Spleen (tissue), 11 donors: Measurements from ENCODE around the gene PDGFA. TPM values are rescaled to one million over a fixed set of nuclear protein-coding genes. Genes with fewer than 3 reads are reported as not detected.

Experiments
- DNase-seq: peaks from one replicate; pipeline ENCODE4 v3.0.0-alpha.2; 2020
- H3K27ac ChIP-seq, 8 donors: fragments of 200-600 bp; sonication (generic) in 7 of 8; 1 replicate in 4 of 8; 2 replicates in 4 of 8; pipeline versions ENCODE4 v1.5.0 to v1.8.0; 2016 to 2021; ENCODE audit warnings: inconsistent platforms in 4 of 8, mild to moderate bottlenecking in 4 of 8, moderate library complexity in 1 of 8
- H3K27me3 ChIP-seq, 7 donors: fragments of 200-600 bp; sonication (generic) in 6 of 7; replicated peaks in 1 of 7; 1 replicate in 4 of 7; 2 replicates in 3 of 7; pipeline versions ENCODE4 v1.5.0 to v1.8.0; 2016 to 2021; ENCODE audit warnings: inconsistent platforms in 3 of 7, mild to moderate bottlenecking in 1 of 7
- H3K36me3 ChIP-seq, 6 donors: fragments of 200-600 bp; sonication (generic) in 5 of 6; 1 replicate in 4 of 6; 2 replicates in 2 of 6; pipeline versions ENCODE4 v1.5.0 to v1.8.0; 2016 to 2021; ENCODE audit warnings: inconsistent platforms in 2 of 6
- H3K4me1 ChIP-seq, 6 donors: fragments of 200-600 bp; sonication (generic) in 5 of 6; 1 replicate in 3 of 6; 2 replicates in 3 of 6; pipeline versions ENCODE4 v1.5.0 to v1.8.0; 2016 to 2021; ENCODE audit warnings: inconsistent platforms in 3 of 6
- H3K4me3 ChIP-seq, 8 donors: fragments of 200-600 bp; sonication (generic) in 7 of 8; 1 replicate in 4 of 8; 2 replicates in 4 of 8; pipeline versions ENCODE4 v1.5.0 to v1.8.0; 2016 to 2021; ENCODE audit warnings: inconsistent platforms in 4 of 8, mild to moderate bottlenecking in 4 of 8, moderate library complexity in 2 of 8
- H3K9me3 ChIP-seq, 8 donors: fragments of 200-600 bp; sonication (generic) in 7 of 8; 1 replicate in 4 of 8; 2 replicates in 4 of 8; pipeline versions ENCODE4 v1.5.0 to v1.8.0; 2016 to 2021; ENCODE audit warnings: inconsistent platforms in 4 of 8
- POLR2A ChIP-seq, 3 donors: fragments of 450-650 bp; IDR thresholded peaks; one replicate each; pipeline ENCODE4 v1.5.1; 2017; ENCODE audit warnings: antibody characterized with exemption in 3 of 3, mild to moderate bottlenecking in 1 of 3
- POLR2AphosphoS5 ChIP-seq, 3 donors: sonication (generic); formaldehyde crosslinking; IDR thresholded peaks; one replicate each; pipeline ENCODE4 v1.5.1; 2017; ENCODE audit warnings: antibody characterized with exemption in 3 of 3
- WGBS, 5 donors: extraction: QIAGEN DNeasy Blood & Tissue Kit in 3 of 5; methylation state at CpG; one replicate each; pipeline versions ENCODE4 v1.1.5 to v1.1.7; 2013 to 2018; 5-methylcytosine and 5-hydroxymethylcytosine counted together
- intact Hi-C: fragments of 100-400 bp; cut with DNase I; formaldehyde crosslinking; loops from one replicate; pipeline ENCODE4 v1.15.0; 2023; ENCODE audit warnings: low total_unique reads
- polyA plus RNA-seq, 3 donors: library from polyadenylated mRNA; stranded (reverse); fragments of 200-250 nt; gene quantifications; one replicate each; pipeline ENCODE4 v1.2.1, GENCODE V29; 2013
- total RNA-seq, 7 donors: library from RNA; depleted of rRNA in 3 of 7; stranded (reverse); fragments of >200 nt in 3 of 7; fragmentation: NEBNext Ultra II Directional in 4 of 7; extraction: Animal tissue kit (Norgen Biotek cat#: 25700) in 4 of 7; gene quantifications; one replicate each; pipeline versions ENCODE4 v1.1.0 to v1.2.1, GENCODE V29; 2016 to 2021
- TF ChIP-seq, protein P1 (sequence below), 11 experiments: fragments of 200-600 bp in 7 of 11; fragments of 450-650 bp in 4 of 11; sonication (generic) in 4 of 11; IDR thresholded peaks in 8 of 11; conservative IDR thresholded peaks in 3 of 11; 1 replicate in 7 of 11; 2 replicates in 4 of 11; pipeline versions ENCODE4 v1.4.0 to v1.8.0; 2016 to 2021; ENCODE audit warnings: antibody characterized with exemption in 11 of 11, inconsistent platforms in 4 of 11, mild to moderate bottlenecking in 1 of 11
- donor health status: healthy with polysubstance abuse.
- donor health status: DM: no; HTN: no; CAD: no; lungs with moderate emphysema.
- donor health status: DM: no; HTN: no; CAD: no.
- donor health status: Bipolar disorder and iron deficiency.
- donor health status: healthy.
- donor health status: DM: no; HTN: no; CAD: no.
- donor health status: DM: yes; HTN: yes; CAD: no.

PDGFA gene
- total and polyA plus RNA-seq, 10 donors = 6.1 to 49.5 (median 19.9) TPM

GRCh38 chr7:460374-461116 lies 59.1 kb downstream of the PDGFA start:
- 51 to 62% (median 61%) methylated on average over 25 to 26 of the region's 26 CpGs for WGBS, 5 donors
- peak overlapping the region in 7 of 8 donors; percentile 34 to 78 (median 69) for H3K27ac ChIP-seq
- no peak overlapping the region for H3K4me3 ChIP-seq
- H3K27me3 ChIP-seq = peaks cover 0 to 3% (median 0%) of the 10 kb centered on the region in 7 donors
- peak; percentile 75 for DNase-seq
- H3K36me3 ChIP-seq = no peaks in the 10 kb centered on the region
- peaks cover 17 to 62% (median 32%) of the 10 kb centered on the region in 6 donors for H3K4me1 ChIP-seq
- H3K9me3 ChIP-seq = no peaks in the 10 kb centered on the region
- intact Hi-C loops = no loop called here
- no peak for TF ChIP-seq POLR2A (IDR thresholded peaks at IDR 0.05)
- TF ChIP-seq POLR2AphosphoS5 (IDR thresholded peaks at IDR 0.05) = peak in 1 of 3 donors; percentile 49

DNA sequence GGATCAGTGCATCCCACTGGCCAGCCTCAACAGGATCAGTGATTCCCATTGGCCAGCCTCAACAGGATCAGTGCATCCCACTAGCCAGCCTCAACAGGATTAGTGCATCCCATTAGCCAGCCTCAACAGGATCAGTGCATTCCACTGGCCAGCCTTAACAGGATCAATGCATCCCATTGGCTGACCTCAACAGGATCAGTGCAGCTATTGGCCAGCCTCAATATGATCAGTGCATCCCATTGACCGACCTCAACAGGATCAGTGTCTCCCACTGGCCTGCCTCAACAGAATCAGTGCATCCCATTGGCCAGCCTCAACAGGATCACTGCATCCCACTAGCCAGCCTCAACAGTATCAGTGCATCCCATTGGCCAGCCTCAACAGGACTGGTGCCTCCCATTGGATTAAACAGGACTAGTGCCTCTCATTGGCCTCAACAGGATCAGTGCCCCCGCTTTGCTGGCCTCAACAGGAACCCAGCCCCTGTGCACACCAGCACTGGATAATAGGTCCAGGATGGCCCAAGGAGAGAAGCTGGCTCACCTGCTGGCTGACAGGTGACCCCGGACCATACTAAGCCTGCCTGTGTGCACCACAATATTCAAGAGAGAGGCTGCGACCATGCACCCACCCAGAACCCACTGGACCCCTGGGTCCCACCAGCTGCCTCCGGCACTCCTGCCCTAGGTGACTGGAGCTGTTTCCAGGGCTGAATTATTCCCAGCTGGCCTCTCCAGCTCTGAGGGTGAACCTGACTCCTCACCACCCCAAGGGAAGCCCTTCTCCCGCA lies 59.9 kb downstream of the PDGFA start:
- H3K27ac ChIP-seq = peak overlapping the region in 7 of 8 donors; percentile 23 to 78 (median 69)
- intact Hi-C loops = no loop called here

DNA sequence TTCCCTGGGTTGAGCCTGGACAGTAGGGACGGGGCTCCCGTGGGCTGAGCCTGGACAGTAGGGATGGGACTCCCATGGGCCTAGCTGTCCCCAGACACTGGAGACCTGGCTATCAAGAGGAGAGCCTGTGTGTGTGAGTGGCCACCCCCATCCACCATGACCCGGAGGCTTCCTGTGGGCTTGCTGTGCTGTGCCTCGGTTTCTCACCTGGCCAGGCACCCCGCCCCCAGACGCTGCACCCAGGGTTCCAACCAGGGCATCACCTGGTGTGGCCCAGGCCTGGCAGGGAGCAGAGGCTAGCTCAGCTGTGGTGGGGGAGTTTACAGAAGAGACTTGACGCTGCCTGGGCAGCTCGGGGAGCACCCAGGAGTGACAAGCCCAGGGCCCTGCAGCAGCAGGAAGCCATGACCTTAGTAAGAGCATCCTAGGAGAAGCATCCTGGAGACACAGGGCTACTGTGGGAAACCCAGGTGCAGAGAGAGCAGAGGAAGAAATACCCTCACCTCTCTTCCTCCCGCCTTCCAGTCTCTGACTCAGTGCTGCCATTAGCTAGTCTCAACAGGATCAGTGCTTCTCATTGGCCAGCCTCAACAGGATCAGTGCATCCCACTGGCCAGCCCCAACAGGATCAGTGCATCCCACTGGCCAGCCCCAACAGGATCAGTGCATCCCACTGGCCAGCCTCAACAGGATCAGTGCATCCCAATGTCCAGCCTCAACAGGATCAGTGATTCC lies 61.0 kb downstream of the PDGFA start:
- TF ChIP-seq, protein P1, sequence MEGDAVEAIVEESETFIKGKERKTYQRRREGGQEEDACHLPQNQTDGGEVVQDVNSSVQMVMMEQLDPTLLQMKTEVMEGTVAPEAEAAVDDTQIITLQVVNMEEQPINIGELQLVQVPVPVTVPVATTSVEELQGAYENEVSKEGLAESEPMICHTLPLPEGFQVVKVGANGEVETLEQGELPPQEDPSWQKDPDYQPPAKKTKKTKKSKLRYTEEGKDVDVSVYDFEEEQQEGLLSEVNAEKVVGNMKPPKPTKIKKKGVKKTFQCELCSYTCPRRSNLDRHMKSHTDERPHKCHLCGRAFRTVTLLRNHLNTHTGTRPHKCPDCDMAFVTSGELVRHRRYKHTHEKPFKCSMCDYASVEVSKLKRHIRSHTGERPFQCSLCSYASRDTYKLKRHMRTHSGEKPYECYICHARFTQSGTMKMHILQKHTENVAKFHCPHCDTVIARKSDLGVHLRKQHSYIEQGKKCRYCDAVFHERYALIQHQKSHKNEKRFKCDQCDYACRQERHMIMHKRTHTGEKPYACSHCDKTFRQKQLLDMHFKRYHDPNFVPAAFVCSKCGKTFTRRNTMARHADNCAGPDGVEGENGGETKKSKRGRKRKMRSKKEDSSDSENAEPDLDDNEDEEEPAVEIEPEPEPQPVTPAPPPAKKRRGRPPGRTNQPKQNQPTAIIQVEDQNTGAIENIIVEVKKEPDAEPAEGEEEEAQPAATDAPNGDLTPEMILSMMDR (IDR thresholded peaks at IDR 0.05 in 8 of 11, conservative IDR thresholded peaks at IDR 0.05 in 3 of 11) = no peak
- TF ChIP-seq POLR2A (IDR thresholded peaks at IDR 0.05) (no peak), POLR2AphosphoS5 (IDR thresholded peaks at IDR 0.05) (no peak)
- Histone ChIP-seq H3K4me3 (no peak overlapping the region), H3K4me1 (peaks cover 7 to 50% (median 25%) of the 10 kb centered on the region in 6 donors), H3K9me3 (no peaks in the 10 kb centered on the region), H3K36me3 (no peaks in the 10 kb centered on the region), H3K27ac (no peak overlapping the region), H3K27me3 (peaks cover 0 to 17% (median 0%) of the 10 kb centered on the region in 7 donors)
- 85 to 99% (median 90%) methylated on average over 4 to 9 of the region's 9 CpGs for WGBS, 5 donors
- peak; percentile 59 for DNase-seq
- intact Hi-C loops = no loop called here

More for the DNA sequence above, 59.9 kb downstream of the PDGFA start:
- Histone ChIP-seq H3K27me3 (peaks cover 0 to 7% (median 0%) of the 10 kb centered on the region in 7 donors), H3K4me1 (peaks cover 12 to 61% (median 30%) of the 10 kb centered on the region in 6 donors), H3K4me3 (no peak overlapping the region), H3K36me3 (no peaks in the 10 kb centered on the region), H3K9me3 (no peaks in the 10 kb centered on the region)
- DNase-seq = peak; percentile 53
- TF ChIP-seq, protein P1 (IDR thresholded peaks at IDR 0.05 in 8 of 11, conservative IDR thresholded peaks at IDR 0.05 in 3 of 11) = no peak
- TF ChIP-seq POLR2AphosphoS5 (IDR thresholded peaks at IDR 0.05) (no peak), POLR2A (IDR thresholded peaks at IDR 0.05) (no peak)
- 73 to 90% (median 89%) methylated on average over 4 to 6 of the region's 6 CpGs for WGBS, 5 donors

DNA sequence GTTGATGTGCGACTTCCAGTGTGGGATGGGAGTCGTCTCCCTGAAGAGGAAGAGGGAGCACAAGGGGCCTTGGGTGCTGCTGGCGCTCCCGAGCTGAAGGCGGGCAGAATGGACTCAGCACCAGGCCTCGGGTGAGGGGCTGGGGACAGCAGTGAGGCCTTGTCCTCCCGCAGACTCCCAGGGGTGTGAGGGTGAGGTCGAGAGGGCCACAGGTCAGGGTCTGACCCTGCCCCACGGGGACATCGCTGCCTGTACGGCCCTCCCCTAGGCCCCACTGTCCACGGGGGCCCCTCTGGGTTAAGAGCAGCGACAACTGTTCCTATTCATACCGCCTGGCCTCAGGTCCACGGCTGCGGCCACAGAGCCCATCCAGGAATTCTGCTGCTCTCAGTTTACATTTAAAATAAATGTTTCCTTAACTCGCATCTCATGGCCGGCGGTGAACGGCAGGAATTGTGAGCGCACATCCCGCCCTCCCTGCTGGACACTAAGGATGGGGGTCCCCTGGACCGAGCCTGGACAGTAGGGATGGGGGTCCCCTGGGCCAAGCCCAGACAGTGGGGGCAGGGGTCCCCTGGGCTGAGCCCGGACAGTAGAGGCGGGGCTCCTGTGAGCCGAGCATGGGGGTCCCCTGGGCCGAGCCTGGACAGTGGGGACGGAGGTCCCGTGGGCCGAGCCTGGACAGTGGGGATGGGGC lies 61.7 kb downstream of the PDGFA start:
- H3K27me3 ChIP-seq = peaks cover 0 to 24% (median 1%) of the 10 kb centered on the region in 7 donors
- intact Hi-C loops = no loop called here

More for the DNA sequence above, 61.7 kb downstream of the PDGFA start:
- Histone ChIP-seq H3K4me3 (no peak overlapping the region), H3K9me3 (no peaks in the 10 kb centered on the region), H3K4me1 (peaks cover 7 to 46% (median 26%) of the 10 kb centered on the region in 6 donors), H3K27ac (no peak overlapping the region), H3K36me3 (no peaks in the 10 kb centered on the region)
- TF ChIP-seq, protein P1 (IDR thresholded peaks at IDR 0.05 in 8 of 11, conservative IDR thresholded peaks at IDR 0.05 in 3 of 11) = no peak
- no peak for TF ChIP-seq POLR2AphosphoS5 (IDR thresholded peaks at IDR 0.05)
- no peak for TF ChIP-seq POLR2A (IDR thresholded peaks at IDR 0.05)
- 89 to 93% (median 91%) methylated on average over 26 to 30 of the region's 30 CpGs for WGBS, 5 donors
- DNase-seq = peak; percentile 56
